ENCODE data around the gene CYTH4.
A peak's percentile ranks its signal among the peaks of the same experiment; 100 is the strongest.

The CYTH4 gene

DNA sequence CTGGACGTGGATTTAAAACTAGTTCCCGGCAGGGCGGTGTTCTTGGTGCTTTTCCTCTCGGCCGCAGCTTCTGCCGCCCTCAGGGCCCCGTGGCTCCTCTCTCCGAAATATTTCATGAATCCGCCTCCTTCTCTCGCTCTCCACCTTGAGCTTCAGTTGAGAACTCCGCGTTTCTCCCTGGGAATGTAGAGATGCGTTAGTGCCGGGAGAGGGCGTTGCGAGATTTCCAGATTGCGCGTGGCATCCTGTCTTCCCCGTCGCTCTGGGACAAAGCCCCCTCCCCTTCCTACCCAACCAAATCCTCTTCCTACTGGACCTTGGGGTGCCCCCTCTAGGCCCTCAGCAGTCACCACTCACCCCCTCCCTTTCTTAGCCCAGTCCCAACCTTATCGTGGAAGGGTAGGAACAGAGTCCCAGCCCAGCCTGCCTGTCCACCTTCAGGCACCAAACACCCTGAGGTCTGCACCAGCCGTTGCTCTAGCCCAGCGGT is 22.7 kb upstream of the CYTH4 start:
- TF ChIP-seq, protein P1, sequence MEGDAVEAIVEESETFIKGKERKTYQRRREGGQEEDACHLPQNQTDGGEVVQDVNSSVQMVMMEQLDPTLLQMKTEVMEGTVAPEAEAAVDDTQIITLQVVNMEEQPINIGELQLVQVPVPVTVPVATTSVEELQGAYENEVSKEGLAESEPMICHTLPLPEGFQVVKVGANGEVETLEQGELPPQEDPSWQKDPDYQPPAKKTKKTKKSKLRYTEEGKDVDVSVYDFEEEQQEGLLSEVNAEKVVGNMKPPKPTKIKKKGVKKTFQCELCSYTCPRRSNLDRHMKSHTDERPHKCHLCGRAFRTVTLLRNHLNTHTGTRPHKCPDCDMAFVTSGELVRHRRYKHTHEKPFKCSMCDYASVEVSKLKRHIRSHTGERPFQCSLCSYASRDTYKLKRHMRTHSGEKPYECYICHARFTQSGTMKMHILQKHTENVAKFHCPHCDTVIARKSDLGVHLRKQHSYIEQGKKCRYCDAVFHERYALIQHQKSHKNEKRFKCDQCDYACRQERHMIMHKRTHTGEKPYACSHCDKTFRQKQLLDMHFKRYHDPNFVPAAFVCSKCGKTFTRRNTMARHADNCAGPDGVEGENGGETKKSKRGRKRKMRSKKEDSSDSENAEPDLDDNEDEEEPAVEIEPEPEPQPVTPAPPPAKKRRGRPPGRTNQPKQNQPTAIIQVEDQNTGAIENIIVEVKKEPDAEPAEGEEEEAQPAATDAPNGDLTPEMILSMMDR (IDR thresholded peaks at IDR 0.05; ENCODE audit: low read depth, low read length): peak; percentile 71
- DNase-seq (ENCODE audit: extremely low read depth, low read depth): no peak

DNA sequence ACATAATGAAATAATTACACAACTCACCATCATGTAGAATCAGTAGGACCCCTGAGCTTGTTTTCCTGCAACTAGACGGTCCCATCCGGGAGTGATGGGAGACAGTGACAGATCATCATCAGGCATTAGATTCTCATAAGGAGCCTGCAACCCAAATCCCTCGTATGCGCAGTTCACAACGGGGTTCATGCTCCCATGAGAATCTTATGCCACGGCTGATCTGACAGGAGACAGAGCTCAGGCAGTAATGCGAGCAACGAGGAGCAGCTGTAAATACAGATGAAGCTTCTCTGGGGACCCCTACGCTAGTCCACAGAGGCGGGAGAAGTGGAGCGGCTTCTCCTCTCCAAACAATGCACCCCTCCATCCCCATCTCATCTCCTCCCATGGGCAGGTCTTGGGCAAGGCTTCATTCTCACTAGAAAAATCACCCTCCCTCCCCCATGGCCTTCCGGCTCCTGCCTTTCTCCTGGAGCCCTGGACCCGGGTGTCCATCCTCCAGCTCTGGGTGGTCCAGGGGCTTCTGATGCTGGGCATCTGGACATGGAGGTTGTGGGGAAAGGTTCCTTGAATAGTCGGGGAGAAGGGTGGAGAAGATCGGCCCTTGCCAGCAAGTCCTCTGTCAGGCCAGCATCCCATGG is 22.0 kb upstream of the CYTH4 start:
- TF ChIP-seq, protein P1 (IDR thresholded peaks at IDR 0.05; ENCODE audit: low read depth, low read length): no peak
- no peak for DNase-seq (ENCODE audit: extremely low read depth, low read depth)

DNA sequence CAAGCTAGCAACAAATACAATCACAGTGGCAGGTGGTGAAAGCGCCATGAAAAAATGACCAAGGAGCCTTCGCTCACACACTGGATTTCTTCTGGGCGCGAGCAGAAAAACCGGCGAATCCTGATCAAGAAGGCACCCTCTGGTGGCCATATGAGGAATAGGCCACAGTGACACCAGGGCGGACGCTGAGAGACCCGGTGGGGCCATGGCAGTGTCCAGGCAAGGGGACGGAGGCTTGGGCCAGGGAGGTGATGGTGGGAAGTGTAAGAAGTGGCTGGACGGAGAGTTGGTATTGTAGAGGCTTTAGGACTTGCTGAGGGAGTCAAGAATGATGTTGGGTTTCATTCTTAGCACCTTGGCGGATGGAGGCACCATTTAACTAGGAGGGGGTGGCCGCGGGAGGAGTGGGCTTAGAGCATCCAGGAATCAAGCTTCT is 21.4 kb upstream of the CYTH4 start:
- TF ChIP-seq, protein P1 (IDR thresholded peaks at IDR 0.05; ENCODE audit: low read depth, low read length): peak; percentile 92
- DNase-seq (ENCODE audit: extremely low read depth, low read depth): no peak

DNA sequence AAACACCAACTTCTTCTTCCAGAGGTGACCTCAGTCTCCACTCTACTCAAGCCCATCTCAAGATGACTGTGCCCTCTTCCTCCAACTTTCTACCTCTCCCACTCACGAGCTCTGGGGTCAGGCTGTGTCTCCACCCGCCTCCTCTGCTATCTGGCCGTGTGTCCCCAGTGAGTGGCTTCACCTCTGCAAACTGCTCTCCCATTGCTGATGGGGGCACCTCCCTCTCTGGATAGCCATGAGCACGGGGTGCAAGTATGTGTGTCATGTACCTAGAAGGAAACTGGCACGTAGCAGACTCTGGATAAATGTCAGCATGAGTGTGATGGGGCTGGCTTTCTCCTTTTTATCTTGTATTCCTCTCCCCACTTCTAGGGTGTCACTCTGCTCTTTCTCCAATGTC is 20.0 kb upstream of the CYTH4 start:
- TF ChIP-seq, protein P1 (IDR thresholded peaks at IDR 0.05; ENCODE audit: low read depth, low read length): no peak

DNA sequence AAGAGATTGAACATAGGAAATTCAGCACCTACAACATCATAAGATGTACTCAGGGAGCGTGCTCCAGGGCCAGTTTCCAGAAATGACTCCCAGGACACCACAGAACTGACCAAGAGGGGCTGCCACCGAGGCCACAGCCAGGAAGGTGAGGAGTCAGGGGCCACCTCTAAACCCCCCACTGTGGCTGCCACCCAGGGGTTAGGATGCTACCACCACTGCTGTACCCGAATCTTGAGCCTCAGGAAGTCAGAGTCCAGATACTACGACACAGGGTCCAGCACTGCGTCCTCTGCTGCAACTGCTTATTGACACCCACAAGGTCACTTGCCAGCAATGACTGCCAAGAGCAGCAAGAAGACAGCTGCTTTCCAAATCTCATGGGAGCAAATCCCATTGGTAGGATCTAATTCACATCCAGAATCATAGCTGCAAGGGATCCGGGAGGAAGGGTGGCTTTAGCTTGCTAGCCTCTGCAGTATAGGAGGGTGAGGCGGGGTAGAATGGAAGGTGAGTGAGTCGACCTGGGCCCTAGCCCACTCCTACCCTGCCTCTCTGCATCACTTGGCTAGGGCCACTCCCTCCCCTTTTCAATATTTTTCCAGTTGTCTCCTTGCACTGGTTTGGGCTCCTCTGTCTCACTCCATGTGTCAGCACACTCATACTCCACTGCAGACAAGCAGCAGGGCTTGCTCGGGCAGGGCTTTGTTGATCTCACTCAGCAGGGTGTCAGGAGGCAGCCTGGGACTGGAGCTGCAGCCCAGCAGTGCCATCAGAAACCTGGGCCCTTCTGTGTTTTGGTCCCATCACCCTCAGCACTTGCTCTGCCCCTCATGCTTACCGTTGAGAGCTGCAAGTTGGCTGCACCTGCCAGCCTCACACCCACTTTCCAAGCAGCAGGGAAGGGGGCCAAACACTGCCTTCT is 18.1 kb upstream of the CYTH4 start:
- DNase-seq (ENCODE audit: extremely low read depth, low read depth): no peak
- TF ChIP-seq, protein P1 (IDR thresholded peaks at IDR 0.05; ENCODE audit: low read depth, low read length): no peak

More for the DNA sequence above, 20.0 kb upstream of the CYTH4 start:
- DNase-seq (ENCODE audit: extremely low read depth, low read depth): no peak

DNA sequence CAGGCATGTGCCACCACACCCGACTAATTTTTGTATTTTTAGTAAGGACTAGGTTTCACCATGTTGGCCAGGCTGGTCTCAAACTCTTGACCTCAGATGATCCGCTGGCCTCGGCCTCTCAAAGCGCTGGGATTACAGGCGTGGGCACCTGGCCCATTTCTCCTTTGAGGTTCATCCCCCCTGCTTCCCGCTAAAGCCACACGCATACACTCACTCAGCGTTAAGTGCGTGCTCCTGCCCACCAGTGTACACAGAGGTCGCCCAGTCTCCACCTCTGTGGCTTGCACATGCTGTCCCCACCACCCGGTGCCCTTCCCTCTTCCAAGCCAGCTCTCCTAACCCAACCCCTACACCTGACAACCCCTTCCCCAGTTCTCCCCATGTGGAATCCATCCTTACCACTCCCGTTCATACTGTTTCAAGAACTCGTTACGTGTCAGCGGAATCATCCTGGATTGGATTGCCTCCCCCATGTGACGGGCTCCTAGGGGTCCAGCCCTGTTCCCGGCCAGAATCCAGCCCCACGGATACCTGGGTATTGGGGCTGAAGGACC is 15.7 kb upstream of the CYTH4 start:
- DNase-seq (ENCODE audit: extremely low read depth, low read depth): no peak

More for the DNA sequence above, 15.7 kb upstream of the CYTH4 start:
- TF ChIP-seq, protein P1 (IDR thresholded peaks at IDR 0.05; ENCODE audit: low read depth, low read length): no peak

Data from AG09319 (cell line).